ENCODE results near the gene KRT85.

Gene KRT85

GRCh38 chr12:52331039-52331438, 36.2 kb downstream of the KRT85 start:
- no peak for TF ChIP-seq CTCF (IDR thresholded peaks at IDR 0.05; ENCODE audit: control insufficient read depth, insufficient read depth, low read depth, low read length, missing control alignments)

GRCh38 chr12:52327830-52328500, 39.3 kb downstream of the KRT85 start:
- DNase-seq (ENCODE audit: low read depth), result no peak

More at GRCh38 chr12:52331039-52331438, 36.2 kb downstream of the KRT85 start:
- H3K4me3 ChIP-seq (ENCODE audit: control insufficient read depth, low read depth, low read length), result no peak overlapping the region
- DNase-seq (ENCODE audit: low read depth), result no peak

GRCh38 chr12:52327052-52327829, 40.0 kb downstream of the KRT85 start:
- TF ChIP-seq CTCF (IDR thresholded peaks at IDR 0.05; ENCODE audit: control insufficient read depth, insufficient read depth, low read depth, low read length, missing control alignments), result peak; percentile 99
- peak; percentile 85 for DNase-seq (ENCODE audit: low read depth)
- no peak overlapping the region for H3K4me3 ChIP-seq (ENCODE audit: control insufficient read depth, low read depth, low read length)

More at GRCh38 chr12:52327830-52328500, 39.3 kb downstream of the KRT85 start:
- H3K4me3 ChIP-seq (ENCODE audit: control insufficient read depth, low read depth, low read length), result no peak overlapping the region
- TF ChIP-seq CTCF (IDR thresholded peaks at IDR 0.05; ENCODE audit: control insufficient read depth, insufficient read depth, low read depth, low read length, missing control alignments), result no peak

- H3K4me3 ChIP-seq (ENCODE audit: control insufficient read depth, low read depth, low read length), result no peak overlapping the region
- no peak for DNase-seq (ENCODE audit: low read depth)
- TF ChIP-seq CTCF (IDR thresholded peaks at IDR 0.05; ENCODE audit: control insufficient read depth, insufficient read depth, low read depth, low read length, missing control alignments), result no peak
Observed at GRCh38 chr12:52324153-52324444, 43.2 kb downstream of the KRT85 start.

- DNase-seq (ENCODE audit: low read depth), result no peak
- no peak overlapping the region for H3K4me3 ChIP-seq (ENCODE audit: control insufficient read depth, low read depth, low read length)
- no peak for TF ChIP-seq CTCF (IDR thresholded peaks at IDR 0.05; ENCODE audit: control insufficient read depth, insufficient read depth, low read depth, low read length, missing control alignments)
Observed at GRCh38 chr12:52323416-52324152, 43.7 kb downstream of the KRT85 start.

GRCh38 chr12:52323001-52323400, 44.3 kb downstream of the KRT85 start:
- H3K4me3 ChIP-seq (ENCODE audit: control insufficient read depth, low read depth, low read length), result no peak overlapping the region
- no peak for TF ChIP-seq CTCF (IDR thresholded peaks at IDR 0.05; ENCODE audit: control insufficient read depth, insufficient read depth, low read depth, low read length, missing control alignments)
- DNase-seq (ENCODE audit: low read depth), result no peak

Data from AG09309 (cell line).